GM11168 (cell line): ENCODE measurements around the gene ZCCHC14.
"Not testable (repeated sequence)": the region's sequence is repeated elsewhere in the genome, so short reads cannot be mapped to it uniquely, and the experiment has no call there.

Source experiments
- in situ Hi-C: fragments of 300-500 bp; cut with MboI; formaldehyde crosslinking; loops from one replicate; pipeline ENCODE4 v1.12.0; 2022; ENCODE audit warnings: low sequenced_read_pairs; ENCODE audit not compliant: unreplicated experiment

ZCCHC14 gene

DNA sequence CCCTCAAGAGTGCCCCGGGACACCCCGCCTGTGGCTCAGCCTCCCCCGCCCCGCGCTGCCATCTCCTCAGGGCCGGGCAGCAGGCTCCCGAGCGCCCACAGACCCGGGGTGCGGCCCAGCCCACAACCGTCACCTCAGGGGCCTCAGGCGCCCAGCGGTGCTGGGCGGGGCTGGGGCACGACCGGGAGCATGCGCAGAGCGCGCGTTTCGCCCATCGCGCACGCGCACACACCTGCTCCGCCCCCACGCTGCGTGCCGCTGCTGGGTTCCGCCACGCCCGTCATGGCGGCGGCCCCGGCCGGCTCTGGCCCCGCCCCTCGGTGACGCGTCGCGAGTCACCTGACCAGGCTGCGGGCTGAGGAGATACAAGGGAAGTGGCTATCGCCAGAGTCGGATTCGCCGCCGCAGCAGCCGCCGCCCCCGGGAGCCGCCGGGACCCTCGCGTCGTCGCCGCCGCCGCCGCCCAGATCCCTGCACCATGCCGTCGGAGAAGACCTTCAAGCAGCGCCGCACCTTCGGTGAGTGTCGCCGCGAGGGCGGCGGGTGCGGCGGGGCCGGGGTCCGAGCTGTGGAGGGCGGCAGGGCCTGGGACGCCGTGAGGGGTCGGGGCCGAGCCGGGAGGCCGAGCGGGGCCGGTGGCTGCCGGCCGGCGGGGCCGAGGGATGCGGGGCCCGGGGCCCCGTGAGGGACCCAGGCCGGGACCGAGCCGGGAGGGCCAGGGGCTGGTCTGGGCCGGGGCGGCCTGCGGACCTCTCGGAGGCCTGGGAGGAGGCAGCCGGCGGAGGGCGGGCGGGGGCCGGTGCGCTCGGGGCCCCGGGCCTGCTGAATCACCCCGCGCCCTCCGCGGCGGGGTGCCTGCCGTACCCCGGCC is 100.6 kb downstream of the ZCCHC14 start, which contains the start of gene MAP1LC3B:
Gene MAP1LC3B, plus strand, starts transcription at position 387 of the 871 bp plus-strand sequence. Its CDS starts 92 bp downstream, at position 479.
- in situ Hi-C loops: no loop called here

DNA sequence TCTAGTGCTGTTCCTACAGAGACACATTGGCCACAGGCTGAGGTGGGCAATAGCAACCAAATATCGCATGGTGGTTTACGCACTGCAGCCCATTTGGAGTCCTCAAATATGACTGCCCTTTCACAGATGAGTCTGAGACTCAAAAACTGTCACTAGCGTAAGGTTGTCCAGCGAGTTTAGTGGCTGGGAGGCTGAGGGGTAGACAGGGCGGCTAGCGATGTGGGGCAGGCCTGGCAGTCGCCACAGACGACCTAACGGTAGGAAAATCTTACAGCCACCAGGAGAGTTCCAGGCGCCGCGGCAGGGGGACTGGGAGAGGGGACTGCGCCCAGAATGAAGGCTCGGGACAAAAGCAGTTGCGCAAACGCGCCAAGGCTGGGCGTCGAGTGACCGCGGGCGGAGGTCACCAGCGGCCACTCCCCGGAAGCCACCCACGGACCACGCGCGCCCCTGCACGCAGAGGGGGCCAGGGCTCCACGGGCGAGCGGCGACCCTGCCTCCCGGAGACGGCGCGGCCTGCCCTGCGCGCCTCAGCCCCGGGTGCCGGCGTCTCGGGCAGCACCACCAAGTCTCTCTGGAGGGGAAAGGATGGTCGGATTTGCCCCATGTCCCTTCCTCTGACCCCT is 101.4 kb downstream of the ZCCHC14 start:
- in situ Hi-C loops: no loop called here

DNA sequence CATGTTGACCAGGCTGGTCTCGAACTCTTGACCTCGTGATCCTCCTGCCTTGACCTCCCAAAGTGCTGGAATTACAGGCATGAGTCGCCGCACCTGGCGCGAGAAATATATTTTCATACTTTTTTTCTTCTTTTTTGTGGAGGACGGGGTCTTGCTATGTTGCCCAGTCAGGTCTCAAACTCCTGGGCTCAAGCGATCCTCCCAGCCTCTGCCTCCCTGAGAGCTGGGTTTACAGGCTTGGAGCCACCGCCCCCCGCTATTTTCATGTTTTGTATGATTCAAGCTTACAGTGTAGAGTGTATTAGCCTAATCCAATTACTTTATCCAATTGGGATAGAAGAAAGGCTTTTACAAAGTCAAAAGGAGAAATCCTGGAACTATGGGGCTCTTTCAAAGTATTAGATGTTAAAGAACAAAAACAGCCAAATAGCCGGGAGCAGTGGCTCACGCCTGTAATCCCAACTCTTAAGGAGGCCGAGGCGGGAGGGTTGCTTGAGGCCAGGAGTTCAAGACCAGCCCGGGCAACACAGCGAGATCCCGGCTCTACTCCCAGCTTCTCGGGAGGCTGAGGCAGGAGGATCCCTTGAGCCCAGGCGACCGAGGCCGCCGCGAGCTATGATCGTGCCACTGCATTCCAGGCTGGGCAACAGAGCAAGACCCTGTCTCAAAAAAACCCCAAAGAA is 102.0 kb downstream of the ZCCHC14 start:
- in situ Hi-C loops: no loop called here

DNA sequence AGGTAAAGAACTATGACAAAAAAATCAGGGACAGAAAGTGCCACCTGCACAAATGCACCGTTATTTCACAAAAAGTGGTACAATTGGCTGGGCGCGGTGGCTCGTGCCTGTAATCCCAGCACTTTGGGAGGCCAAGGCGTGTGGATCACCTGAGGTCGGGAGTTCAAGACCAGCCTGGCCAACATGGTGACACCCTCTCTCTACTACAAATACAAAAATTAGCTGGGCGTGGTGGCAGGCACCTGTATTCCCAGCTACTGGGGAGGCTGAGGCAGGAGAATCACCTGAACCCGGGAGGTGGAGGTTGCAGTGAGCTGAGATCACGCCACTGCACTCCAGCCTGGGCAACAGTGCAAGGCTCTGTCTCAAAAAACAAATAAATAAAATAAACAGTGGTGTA is 102.9 kb downstream of the ZCCHC14 start:
- in situ Hi-C loops: not testable (repeated sequence)

DNA sequence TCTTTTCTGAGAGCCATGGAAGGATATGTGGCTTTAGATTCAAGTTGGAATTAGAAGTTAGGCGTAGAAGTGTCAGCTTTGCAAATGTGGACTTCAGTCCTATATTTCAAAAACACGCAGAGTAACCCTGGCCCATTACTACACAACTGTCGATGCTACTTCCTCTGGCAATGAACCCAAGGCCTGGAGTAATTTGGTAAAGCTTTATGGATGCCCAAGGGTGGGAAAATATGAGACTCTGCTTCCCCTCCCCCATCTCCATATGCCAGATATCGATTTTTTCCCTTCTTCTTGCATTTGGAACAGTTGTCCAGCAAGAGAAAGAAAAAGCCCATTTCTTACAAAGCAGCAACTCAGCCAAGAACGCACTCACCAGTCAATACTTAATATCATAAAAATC is 103.6 kb downstream of the ZCCHC14 start:
- in situ Hi-C loops: no loop called here

DNA sequence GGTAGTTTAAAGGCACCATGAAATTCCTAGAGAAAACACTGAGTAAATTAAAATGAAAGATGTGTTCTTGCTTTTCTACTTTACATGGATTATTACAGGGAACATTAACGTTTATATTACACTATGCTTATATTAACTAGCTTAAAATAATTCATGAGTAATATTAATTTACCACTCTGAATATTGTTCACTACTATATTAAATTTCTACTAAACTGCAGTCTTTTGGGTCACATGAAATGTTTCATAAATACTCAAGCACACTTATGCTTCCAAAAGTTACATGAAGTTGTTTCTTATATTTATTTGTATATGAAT is 104.0 kb downstream of the ZCCHC14 start:
- in situ Hi-C loops: no loop called here

DNA sequence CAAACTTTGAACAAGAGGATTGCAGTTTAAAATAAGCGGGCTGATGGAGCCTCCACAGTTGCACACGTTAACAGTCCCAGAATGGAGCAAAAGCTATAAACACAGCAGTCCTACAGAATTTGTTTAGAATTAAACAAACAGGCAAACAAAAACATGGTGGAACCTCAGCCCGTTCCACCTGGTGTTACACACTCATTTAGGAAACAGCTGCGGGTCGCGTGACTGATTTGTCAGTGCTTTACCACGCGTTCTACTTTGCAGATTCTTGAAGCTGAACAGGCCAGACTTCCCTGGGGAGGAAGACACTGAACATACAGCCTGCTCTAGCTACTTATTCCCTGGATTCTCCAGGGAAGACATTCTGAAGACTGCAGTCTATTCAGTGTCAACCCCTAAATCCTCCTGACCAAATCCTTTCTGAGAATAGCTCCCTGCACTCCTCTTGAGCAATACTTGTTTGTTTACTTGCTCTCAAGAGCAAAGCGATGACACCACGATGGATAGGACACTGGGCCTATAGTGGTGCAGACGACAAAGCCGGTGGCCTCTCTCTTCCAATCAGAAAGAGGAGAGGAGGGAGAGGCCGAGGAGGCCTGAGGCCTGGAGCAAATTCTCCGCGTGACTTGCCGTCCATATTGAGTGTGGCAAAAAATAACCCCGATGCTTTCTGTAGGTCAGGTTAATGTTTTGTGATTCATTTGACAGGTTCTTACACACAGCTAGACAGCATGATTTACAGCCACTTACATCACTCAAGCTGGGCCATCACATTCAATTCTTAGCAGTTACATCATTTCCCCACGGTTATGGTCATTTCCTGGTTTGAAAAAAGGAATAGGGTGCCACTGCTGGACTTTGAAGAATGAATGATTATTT is 104.6 kb downstream of the ZCCHC14 start:
- in situ Hi-C loops: no loop called here

DNA sequence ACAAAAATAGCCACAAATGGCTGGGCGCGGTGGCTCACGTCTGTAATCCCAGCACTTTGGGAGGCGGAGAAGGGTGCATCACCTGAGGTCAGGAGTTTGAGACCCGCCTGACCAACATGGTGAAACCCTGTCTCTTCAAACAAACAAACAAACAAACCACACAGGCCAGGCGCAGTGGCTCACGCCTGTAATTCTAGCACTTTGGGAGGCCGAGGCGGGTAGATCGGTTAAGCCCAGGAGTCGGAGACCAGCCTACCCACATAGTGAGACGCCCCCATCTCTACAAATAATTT is 108.0 kb downstream of the ZCCHC14 start:
- in situ Hi-C loops: not testable (repeated sequence)

DNA sequence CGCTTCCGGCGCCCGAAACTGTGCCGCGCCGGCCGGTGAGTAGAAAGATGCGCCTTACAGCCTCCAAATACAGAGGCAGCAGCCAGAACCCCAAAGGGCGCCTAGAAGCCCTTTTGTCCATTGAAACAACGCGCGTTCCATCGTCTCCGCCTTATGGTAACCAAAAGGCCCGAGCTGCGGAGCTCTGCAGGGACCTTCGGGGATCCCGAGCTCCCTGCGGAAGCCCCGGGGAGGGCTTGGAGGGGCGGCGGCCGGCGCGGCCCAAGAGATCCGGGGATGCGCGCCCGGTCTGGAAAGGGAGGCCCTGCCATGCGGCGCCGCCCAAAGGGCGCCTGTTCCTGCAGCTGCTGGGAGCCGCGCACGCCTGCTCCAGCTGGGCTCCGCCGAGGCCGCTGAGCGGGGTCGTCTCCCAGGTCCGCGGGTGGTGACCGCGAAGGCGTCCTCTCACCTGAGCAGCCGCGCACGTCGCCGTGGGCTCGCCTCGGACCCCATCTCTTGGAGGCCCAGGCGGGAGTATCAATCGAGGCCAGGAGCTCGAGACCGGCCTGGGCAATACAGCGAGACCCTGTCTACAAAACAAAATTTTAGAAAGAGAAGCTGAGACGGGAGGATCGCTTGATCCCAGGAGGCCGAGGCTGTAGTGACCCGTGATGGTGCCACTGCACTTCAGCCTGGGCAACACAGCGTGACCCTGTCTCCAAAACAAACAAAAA is 108.5 kb downstream of the ZCCHC14 start:
- in situ Hi-C loops: no loop called here

DNA sequence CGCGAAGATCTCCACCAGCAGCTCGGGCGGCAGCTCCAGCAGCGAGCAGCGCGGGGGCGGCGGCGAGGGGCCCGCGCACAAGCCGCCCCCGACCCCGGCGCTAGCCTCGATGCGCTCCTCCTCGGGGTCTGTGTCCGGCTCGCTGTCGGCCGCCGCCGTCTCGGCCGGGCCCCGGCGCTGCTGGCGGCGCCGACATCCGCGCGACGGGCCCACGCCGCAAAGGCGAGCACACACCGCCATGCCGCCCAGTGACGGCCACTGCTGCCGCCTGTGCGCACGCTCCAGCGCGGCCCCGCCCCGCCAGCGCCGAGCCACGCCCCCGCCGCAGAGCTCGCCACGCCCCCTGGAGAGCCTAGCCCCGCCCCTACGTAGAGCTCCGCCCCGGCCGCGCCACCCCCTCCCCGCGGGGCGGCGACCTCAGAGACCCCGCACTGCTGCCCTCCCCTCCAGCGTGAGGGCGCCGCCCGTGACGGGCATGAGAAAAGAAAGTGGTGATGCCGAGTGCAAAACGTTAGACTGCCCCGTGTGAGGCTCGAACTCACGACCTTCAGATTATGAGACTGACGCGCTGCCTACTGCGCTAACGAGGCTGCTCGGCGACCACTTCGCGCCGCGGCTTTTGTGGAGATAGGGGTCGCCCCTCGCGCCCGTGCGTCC is 109.2 kb downstream of the ZCCHC14 start, which contains the start of gene FBXO31:
Gene FBXO31, minus strand, starts transcription at position 272 of the 657 bp plus-strand sequence. Its CDS starts 32 bp downstream, at position 240.
- in situ Hi-C loops: no loop called here

DNA sequence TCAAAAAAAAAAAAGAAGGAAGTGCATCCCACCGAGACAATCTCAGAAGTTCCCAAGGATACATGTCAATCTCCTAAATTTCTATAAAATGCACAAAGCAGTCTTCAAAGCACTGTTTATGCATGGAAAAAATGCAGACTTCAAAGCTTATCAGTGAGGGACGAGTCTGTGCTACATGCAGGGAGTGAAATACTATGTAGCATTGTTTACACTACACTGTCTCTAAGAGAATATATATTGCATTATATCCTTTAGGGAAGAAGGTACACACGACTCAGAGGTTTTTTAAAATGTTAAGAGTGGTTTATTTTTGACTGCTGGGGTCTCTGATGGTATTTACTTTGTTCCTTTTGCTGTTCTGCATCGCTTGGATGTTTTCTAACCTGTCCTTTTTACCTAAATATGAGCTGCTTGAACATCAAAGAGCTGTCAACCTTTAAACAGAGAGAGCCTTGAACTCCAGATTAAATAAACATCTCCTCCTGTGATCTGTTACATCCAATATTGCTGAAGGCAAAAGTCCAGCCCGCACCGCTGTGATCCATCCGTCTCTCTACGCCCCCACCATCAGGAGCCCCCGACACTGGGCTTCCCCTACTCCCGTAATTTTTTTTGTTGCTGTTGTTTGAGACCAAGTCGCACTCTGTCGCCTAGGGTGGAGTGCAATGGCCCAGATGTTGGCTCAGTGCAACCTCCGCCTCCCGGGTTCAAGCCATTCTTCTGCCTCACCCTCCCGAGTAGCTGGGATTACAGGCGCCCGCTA is 110.6 kb downstream of the ZCCHC14 start:
- in situ Hi-C loops: no loop called here

DNA sequence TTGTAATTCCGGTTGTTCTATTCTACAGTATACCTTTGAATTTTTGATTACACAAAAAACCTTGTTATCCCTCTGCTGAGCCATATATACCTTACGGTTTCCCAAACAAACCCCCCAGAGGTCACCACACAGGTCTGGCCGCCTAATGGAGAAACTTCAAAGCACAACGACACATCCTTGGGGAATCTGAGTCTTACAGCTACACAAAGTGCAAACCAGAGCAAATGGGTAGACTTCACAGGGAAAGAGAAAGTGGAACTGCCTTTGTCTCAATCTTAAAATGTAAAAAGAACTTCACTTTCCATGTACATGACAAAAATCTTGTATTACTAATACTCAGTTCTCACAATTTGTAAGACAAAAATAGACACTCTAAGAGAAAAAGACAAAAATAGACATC is 111.9 kb downstream of the ZCCHC14 start:
- in situ Hi-C loops: no loop called here

DNA sequence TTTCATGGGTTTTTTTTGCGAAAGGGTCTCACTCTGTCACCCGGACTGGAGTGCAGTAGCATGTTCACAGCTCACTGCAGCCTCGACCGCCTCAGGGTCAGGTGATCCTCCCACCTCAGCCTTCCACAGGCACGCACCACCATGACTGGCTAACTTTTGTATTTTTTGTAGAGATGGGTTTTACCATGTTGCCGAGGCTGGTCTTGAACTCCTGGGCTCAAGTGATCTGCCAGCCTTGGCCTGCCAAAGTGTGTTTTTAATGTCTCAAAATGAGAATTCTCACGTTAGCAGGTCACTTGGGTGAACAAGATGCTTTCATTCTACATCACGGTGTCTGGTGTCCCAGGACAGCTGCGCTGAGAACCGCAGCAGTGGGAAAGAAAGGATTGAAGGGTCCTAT is 112.4 kb downstream of the ZCCHC14 start:
- in situ Hi-C loops: no loop called here

DNA sequence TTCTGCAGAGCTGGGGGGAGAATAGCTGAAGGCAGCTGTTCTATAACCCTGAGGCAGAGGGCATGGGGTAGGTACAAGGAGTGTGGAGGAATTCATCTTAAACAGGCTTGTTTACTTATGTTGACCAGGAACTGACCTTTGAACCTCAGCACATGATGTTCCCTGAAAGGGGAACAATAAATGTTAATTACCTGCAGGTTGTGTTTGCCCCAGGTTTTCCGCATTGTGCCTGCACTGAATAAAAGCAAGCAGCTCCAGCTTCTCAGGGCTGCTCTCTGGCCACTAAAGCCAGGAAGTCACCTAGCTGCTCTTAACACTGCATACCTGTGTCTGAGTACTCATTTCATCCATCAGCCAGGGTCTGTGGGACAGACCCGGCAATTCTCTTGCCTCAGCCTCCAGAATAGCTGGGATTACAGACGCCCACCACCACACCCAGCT is 113.5 kb downstream of the ZCCHC14 start:
- in situ Hi-C loops: not testable (repeated sequence)

DNA sequence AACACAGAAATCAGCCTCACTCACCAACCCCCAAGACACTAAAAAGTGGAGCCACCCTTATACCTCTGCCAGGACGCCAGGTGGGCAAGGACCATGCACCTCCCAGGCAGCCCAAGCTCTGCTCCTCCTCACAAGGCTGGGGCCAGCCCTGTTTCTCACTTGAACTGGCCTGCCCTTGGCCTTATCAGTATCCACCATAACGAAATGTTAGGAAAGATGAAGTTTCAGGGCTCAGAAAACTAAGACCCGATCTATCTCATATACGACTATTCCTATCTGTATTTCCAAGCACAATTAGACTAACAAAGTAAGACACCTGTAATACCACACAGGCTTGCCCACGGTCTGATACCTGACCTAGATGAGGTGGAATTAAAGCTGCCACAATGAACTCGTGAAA is 116.2 kb downstream of the ZCCHC14 start:
- in situ Hi-C loops: no loop called here

DNA sequence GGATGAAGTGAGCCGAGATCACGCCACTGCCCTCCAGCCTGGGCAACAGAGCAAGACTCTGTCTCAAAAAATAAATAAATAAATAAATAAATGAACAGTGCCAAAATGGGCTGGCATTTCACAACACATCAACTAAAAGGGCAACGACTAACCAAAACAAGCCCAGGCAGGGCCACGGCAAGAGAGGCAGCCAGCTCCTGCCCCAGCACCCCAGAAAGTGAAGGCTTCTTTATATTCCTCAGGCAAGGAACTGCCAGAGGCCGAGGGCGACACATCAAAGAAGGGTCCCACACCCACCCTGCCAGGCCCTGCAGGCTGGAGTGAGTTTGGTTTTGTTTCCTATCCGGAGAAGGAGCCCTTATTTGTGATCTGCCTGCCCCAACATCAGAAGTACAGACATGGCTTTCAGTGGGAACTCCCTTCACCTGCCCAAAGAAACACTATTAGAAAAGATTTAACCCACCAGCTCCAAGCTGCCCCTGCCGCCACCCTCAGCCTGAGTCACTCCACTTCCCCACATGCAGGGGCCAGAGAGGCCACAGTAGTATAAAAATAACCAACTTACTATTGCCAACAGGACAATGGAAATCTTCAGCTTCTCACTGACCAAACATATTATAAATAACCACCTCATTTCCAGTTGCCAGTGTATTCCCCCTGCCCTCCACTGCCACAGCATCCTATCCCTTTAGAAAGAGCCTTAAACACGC is 117.2 kb downstream of the ZCCHC14 start:
- in situ Hi-C loops: no loop called here

DNA sequence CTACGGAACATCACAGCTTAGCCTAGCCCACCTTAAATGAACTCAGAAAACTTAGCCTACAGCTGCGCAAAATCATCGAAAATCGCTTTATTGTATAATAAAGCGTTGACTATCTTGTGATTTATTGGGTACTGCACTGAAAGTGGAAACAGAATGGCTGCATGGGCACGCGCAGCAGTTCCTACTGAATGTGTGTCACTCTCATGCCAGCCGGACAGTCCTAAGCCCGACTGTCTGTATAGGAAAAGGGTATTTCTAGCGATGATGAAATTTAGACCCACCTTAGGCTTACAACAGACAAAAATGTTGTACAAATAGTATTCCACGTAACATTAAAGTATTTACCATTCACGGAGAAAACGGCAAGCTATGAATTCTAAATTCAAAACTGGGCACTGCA is 118.5 kb downstream of the ZCCHC14 start:
- in situ Hi-C loops: no loop called here

DNA sequence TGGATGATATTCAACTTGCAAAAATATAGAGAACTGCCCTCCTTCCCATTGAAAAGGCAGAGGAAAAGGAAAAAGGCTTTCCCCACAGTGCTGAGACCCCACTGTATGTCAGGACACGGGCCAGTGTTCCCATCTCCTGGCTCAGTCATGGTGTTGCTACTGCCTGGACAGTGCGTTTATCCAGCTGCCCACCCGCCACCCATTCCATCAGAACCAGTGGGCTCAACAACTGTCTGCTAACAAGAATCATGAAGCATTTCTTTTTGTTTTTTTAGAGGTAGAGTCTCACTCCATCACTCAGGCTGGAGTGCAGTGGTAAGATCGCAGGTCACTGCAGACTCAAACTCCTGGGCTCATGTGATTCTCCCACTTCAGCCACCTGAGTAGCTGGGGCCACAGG is 120.5 kb downstream of the ZCCHC14 start:
- in situ Hi-C loops: no loop called here
